Neural progenitor cell (in vitro differentiated cells): ENCODE measurements around the gene GZMH. TPM values are rescaled to one million over a fixed set of nuclear protein-coding genes. Genes with fewer than 3 reads are reported as not detected.

Experiments
- DNase-seq: peaks from one replicate; pipeline ENCODE4 v3.0.0-alpha.2; 2016; ENCODE audit warnings: low spot score
- H2AFZ ChIP-seq: fragments of 200-600 bp; sonication (generic); replicated peaks from 2 replicates; pipeline ENCODE4 v1.6.1; 2016; ENCODE audit warnings: antibody characterized with exemption
- H3F3A ChIP-seq: fragments of 200-600 bp; sonication (generic); 2 replicates; pipeline ENCODE4 v1.6.1; 2016; ENCODE audit warnings: antibody characterized with exemption, low read depth
- H3K27ac ChIP-seq: fragments of 200-600 bp; sonication (generic); 2 replicates; pipeline ENCODE4 v1.5.1; 2016; ENCODE audit warnings: mild to moderate bottlenecking
- H3K27me3 ChIP-seq: fragments of 200-600 bp; sonication (generic); 2 replicates; pipeline ENCODE4 v1.6.1; 2016; ENCODE audit warnings: mild to moderate bottlenecking, moderate library complexity
- H3K36me3 ChIP-seq: fragments of 200-600 bp; sonication (generic); 2 replicates; pipeline ENCODE4 v1.5.1; 2016
- H3K4me1 ChIP-seq: fragments of 200-600 bp; sonication (generic); 2 replicates; pipeline ENCODE4 v1.6.1; 2016; ENCODE audit warnings: mixed run types
- H3K4me2 ChIP-seq: fragments of 200-600 bp; sonication (generic); 2 replicates; pipeline ENCODE4 v1.6.1; 2016
- H3K4me3 ChIP-seq: fragments of 200-600 bp; sonication (generic); 2 replicates; pipeline ENCODE4 v1.5.1; 2016
- H3K79me2 ChIP-seq: fragments of 200-600 bp; sonication (generic); 2 replicates; pipeline ENCODE4 v1.6.1; 2016; ENCODE audit warnings: low read depth
- H3K9ac ChIP-seq: fragments of 200-600 bp; sonication (generic); 2 replicates; pipeline ENCODE4 v1.6.1; 2016
- H3K9me3 ChIP-seq: fragments of 200-600 bp; sonication (generic); 2 replicates; pipeline ENCODE4 v1.5.1; 2016; ENCODE audit warnings: low read depth
- H4K20me1 ChIP-seq: fragments of 200-600 bp; sonication (generic); 2 replicates; pipeline ENCODE4 v1.6.1; 2016; ENCODE audit warnings: low read depth
- H3K27ac Mint-ChIP-seq: 3 replicates; pipeline ENCODE4 v1.8.0; 2021; ENCODE audit warnings: mixed read lengths
- H3K27me3 Mint-ChIP-seq: 2 replicates; pipeline ENCODE4 v1.8.0; 2022; ENCODE audit warnings: low read depth, mild to moderate bottlenecking, inconsistent platforms, moderate library complexity, mixed read lengths; ENCODE audit not compliant: insufficient read depth
- H3K36me3 Mint-ChIP-seq: 3 replicates; pipeline ENCODE4 v1.8.0; 2021; ENCODE audit warnings: mixed read lengths
- H3K4me1 Mint-ChIP-seq: 3 replicates; pipeline ENCODE4 v1.8.0; 2021; ENCODE audit warnings: mixed read lengths
- H3K4me3 Mint-ChIP-seq: 3 replicates; pipeline ENCODE4 v1.8.0; 2021; ENCODE audit warnings: mild to moderate bottlenecking, moderate library complexity, mixed read lengths
- H3K9me3 Mint-ChIP-seq: 3 replicates; pipeline ENCODE4 v1.8.0; 2020; ENCODE audit warnings: mixed read lengths
- CTCF ChIP-seq: fragments of 200-600 bp; sonication (generic); IDR thresholded peaks from 2 replicates; pipeline ENCODE4 v1.5.1; 2017; ENCODE audit warnings: antibody characterized with exemption, mild to moderate bottlenecking
- EZH2 ChIP-seq: fragments of 200-600 bp; sonication (generic); IDR thresholded peaks from 2 replicates; pipeline ENCODE4 v1.6.1; 2017; ENCODE audit warnings: antibody characterized with exemption, mild to moderate bottlenecking, moderate library complexity
- EZH2phosphoT487 ChIP-seq: fragments of 200-600 bp; sonication (generic); IDR thresholded peaks from 2 replicates; pipeline ENCODE4 v1.6.1; 2017; ENCODE audit warnings: antibody characterized with exemption
- total RNA-seq: library from RNA; depleted of rRNA; stranded (reverse); fragments of >200 nt; gene quantifications from 2 replicates; pipeline ENCODE4 v1.2.3, GENCODE V29; 2015; ENCODE audit warnings: low replicate concordance

The GZMH gene
- total RNA-seq, 1 donor from 2014 or later: not detected

GRCh38 chr14:24613241-24613640 is 3.8 kb upstream of the GZMH start:
- Histone ChIP-seq H3K9ac (no peak overlapping the region), H3K79me2 (no peaks in the 10 kb centered on the region), H3F3A (no peaks in the 10 kb centered on the region), H3K4me1 (no peaks in the 10 kb centered on the region), H3K4me3 (no peak overlapping the region), H3K27me3 (no peaks in the 10 kb centered on the region), H3K9me3 (no peaks in the 10 kb centered on the region), H4K20me1 (no peaks in the 10 kb centered on the region), H2AFZ (no peak overlapping the region), H3K27ac (no peak overlapping the region), H3K4me2 (no peak overlapping the region), H3K36me3 (no peaks in the 10 kb centered on the region)
- DNase-seq: no peak
- H3K4me3 Mint-ChIP-seq: no peak overlapping the region
- no peaks in the 10 kb centered on the region for H3K4me1 Mint-ChIP-seq
- H3K27ac Mint-ChIP-seq: no peak overlapping the region
- no peaks in the 10 kb centered on the region for H3K36me3 Mint-ChIP-seq
- TF ChIP-seq EZH2phosphoT487 (no peak), EZH2 (no peak), CTCF (no peak)
- H3K27me3 Mint-ChIP-seq: peaks cover 4% of the 10 kb centered on the region
- peaks cover 4% of the 10 kb centered on the region for H3K9me3 Mint-ChIP-seq

GRCh38 chr14:24612196-24612595 is 2.7 kb upstream of the GZMH start:
- Histone ChIP-seq H3K36me3 (no peaks in the 10 kb centered on the region), H3K4me3 (no peak overlapping the region), H3F3A (no peaks in the 10 kb centered on the region), H3K79me2 (no peaks in the 10 kb centered on the region), H4K20me1 (no peaks in the 10 kb centered on the region), H2AFZ (no peak overlapping the region), H3K27ac (no peak overlapping the region), H3K27me3 (no peaks in the 10 kb centered on the region), H3K9me3 (no peaks in the 10 kb centered on the region), H3K9ac (no peak overlapping the region), H3K4me1 (no peaks in the 10 kb centered on the region), H3K4me2 (no peak overlapping the region)
- H3K4me3 Mint-ChIP-seq: no peak overlapping the region
- peaks cover 3% of the 10 kb centered on the region for H3K4me1 Mint-ChIP-seq
- peaks cover 4% of the 10 kb centered on the region for H3K27me3 Mint-ChIP-seq
- no peaks in the 10 kb centered on the region for H3K9me3 Mint-ChIP-seq
- no peaks in the 10 kb centered on the region for H3K36me3 Mint-ChIP-seq
- H3K27ac Mint-ChIP-seq: no peak overlapping the region
- DNase-seq: no peak
- TF ChIP-seq EZH2: no peak
- no peak for TF ChIP-seq CTCF
- no peak for TF ChIP-seq EZH2phosphoT487

- Histone ChIP-seq H3K4me3 (no peak overlapping the region), H3K27me3 (no peaks in the 10 kb centered on the region), H3K36me3 (no peaks in the 10 kb centered on the region), H3K27ac (no peak overlapping the region), H2AFZ (no peak overlapping the region), H3K4me1 (no peaks in the 10 kb centered on the region), H3F3A (no peaks in the 10 kb centered on the region), H4K20me1 (no peaks in the 10 kb centered on the region), H3K4me2 (no peak overlapping the region), H3K79me2 (no peaks in the 10 kb centered on the region), H3K9ac (no peak overlapping the region), H3K9me3 (no peaks in the 10 kb centered on the region)
- Mint-ChIP-seq H3K9me3 (no peaks in the 10 kb centered on the region), H3K27ac (no peak overlapping the region), H3K36me3 (no peaks in the 10 kb centered on the region), H3K4me3 (peak overlapping the region; percentile 23), H3K27me3 (peaks cover 3% of the 10 kb centered on the region), H3K4me1 (peaks cover 6% of the 10 kb centered on the region)
- no peak for DNase-seq
- TF ChIP-seq EZH2 (no peak), EZH2phosphoT487 (no peak), CTCF (no peak)
Observed at GRCh38 chr14:24607635-24608514, 1.6 kb downstream of the GZMH start.
